Measurements from ENCODE around the gene VAPB.

DNA sequence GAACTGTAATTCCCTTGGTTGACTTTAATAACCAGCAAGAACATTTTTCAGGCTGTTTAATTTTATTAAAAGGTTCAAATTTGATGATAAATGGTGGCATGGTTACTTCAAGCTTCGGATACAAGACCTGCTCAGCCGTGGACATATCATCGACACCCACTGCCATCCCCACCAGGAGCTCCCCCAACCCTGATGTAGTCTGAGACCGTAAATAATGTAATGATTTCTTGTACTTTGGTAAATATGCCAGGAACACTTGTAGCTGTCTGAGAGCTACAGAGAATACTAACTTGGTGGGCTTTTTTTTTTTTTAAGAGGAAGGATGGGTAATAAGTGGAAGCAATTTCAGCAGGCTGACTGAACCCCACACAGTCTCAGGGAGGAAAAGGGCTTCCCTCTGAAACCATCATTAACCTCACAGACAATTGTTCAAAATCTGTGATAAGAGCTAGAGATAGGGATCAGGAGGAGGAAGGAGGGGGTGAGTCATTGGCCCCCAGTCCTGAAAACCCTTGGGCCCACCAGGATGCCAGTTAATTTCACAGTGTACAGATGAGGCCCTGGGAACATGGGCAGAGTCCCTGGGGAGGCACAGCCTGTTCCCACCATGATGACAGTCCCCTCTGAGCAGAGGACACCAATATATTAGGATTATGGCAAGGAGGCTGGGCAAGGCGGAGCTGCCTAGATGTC lies 70.2 kb downstream of the VAPB start:
- TF ChIP-seq, protein P1, sequence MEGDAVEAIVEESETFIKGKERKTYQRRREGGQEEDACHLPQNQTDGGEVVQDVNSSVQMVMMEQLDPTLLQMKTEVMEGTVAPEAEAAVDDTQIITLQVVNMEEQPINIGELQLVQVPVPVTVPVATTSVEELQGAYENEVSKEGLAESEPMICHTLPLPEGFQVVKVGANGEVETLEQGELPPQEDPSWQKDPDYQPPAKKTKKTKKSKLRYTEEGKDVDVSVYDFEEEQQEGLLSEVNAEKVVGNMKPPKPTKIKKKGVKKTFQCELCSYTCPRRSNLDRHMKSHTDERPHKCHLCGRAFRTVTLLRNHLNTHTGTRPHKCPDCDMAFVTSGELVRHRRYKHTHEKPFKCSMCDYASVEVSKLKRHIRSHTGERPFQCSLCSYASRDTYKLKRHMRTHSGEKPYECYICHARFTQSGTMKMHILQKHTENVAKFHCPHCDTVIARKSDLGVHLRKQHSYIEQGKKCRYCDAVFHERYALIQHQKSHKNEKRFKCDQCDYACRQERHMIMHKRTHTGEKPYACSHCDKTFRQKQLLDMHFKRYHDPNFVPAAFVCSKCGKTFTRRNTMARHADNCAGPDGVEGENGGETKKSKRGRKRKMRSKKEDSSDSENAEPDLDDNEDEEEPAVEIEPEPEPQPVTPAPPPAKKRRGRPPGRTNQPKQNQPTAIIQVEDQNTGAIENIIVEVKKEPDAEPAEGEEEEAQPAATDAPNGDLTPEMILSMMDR (IDR thresholded peaks at IDR 0.05): no peak
- no peak for TF ChIP-seq POLR2A (IDR thresholded peaks at IDR 0.05)
- no peak for TF ChIP-seq POLR2AphosphoS5 (IDR thresholded peaks at IDR 0.05; ENCODE audit: insufficient read depth in 1 of 2, low read depth in 1 of 2)

Data from vagina (tissue), 2 donors.